Loucy (cell line): ENCODE data around the gene DEPDC4.
"Not testable (repeated sequence)": the region's sequence is repeated elsewhere in the genome, so short reads cannot be mapped to it uniquely, and the experiment has no call there.

Experiments
- H2AFZ ChIP-seq: fragments of 200-600 bp; sonication (generic); 2 replicates; pipeline ENCODE4 v1.6.0; 2016; ENCODE audit warnings: antibody characterized with exemption, mild to moderate bottlenecking, low read length, moderate library complexity
- H3F3A ChIP-seq: fragments of 200-600 bp; 2 replicates; pipeline ENCODE4 v1.6.0; 2016; ENCODE audit warnings: antibody characterized with exemption, low read depth, mild to moderate bottlenecking
- H3K27me3 ChIP-seq: fragments of 200-600 bp; sonication (generic); 2 replicates; pipeline ENCODE4 v1.6.1; 2014; ENCODE audit warnings: low read length, mild to moderate bottlenecking; ENCODE audit not compliant: insufficient read depth, poor library complexity, severe bottlenecking
- H3K36me3 ChIP-seq: fragments of 200-600 bp; sonication (generic); 2 replicates; pipeline ENCODE4 v1.6.1; 2016; ENCODE audit warnings: low read length; ENCODE audit not compliant: insufficient read depth
- H3K4me1 ChIP-seq: fragments of 200-600 bp; sonication (generic); 2 replicates; pipeline ENCODE4 v1.5.1; 2014; ENCODE audit warnings: low read length, mild to moderate bottlenecking; ENCODE audit not compliant: insufficient read depth, poor library complexity, severe bottlenecking
- H3K4me2 ChIP-seq: fragments of 200-600 bp; sonication (generic); 2 replicates; pipeline ENCODE4 v1.6.0; 2014; ENCODE audit warnings: antibody characterized with exemption, low read length, low read depth, mild to moderate bottlenecking; ENCODE audit not compliant: poor library complexity, severe bottlenecking
- H3K4me3 ChIP-seq: fragments of 200-600 bp; sonication (generic); 2 replicates; pipeline ENCODE4 v1.5.1; 2014; ENCODE audit warnings: low read length, mild to moderate bottlenecking, mixed read lengths; ENCODE audit not compliant: poor library complexity, severe bottlenecking
- H3K79me2 ChIP-seq: fragments of 200-600 bp; sonication (generic); 2 replicates; pipeline ENCODE4 v1.6.1; 2014; ENCODE audit warnings: low read length; ENCODE audit not compliant: insufficient read depth
- H3K9ac ChIP-seq: fragments of 200-600 bp; sonication (generic); 2 replicates; pipeline ENCODE4 v1.6.0; 2014; ENCODE audit warnings: mild to moderate bottlenecking, low read depth, low read length, moderate library complexity; ENCODE audit not compliant: poor library complexity, severe bottlenecking
- H3K9me2 ChIP-seq: fragments of 200-600 bp; sonication (generic); replicated peaks from 2 replicates; pipeline ENCODE4 v1.6.1; 2016; ENCODE audit warnings: low read depth, low read length, mixed read lengths
- H3K9me3 ChIP-seq: fragments of 200-600 bp; sonication (generic); 2 replicates; pipeline ENCODE4 v1.6.1; 2014; ENCODE audit warnings: mild to moderate bottlenecking, antibody characterized with exemption, low read length, low read depth; ENCODE audit not compliant: insufficient read depth
- H4K20me1 ChIP-seq: fragments of 200-600 bp; sonication (generic); 2 replicates; pipeline ENCODE4 v1.6.0; 2014; ENCODE audit warnings: antibody characterized with exemption, low read length, mild to moderate bottlenecking; ENCODE audit not compliant: insufficient read depth, poor library complexity, severe bottlenecking
- CTCF ChIP-seq: fragments of 200-600 bp; sonication (generic); conservative IDR thresholded peaks from 2 replicates; pipeline ENCODE4 v1.5.1; 2014; ENCODE audit warnings: mild to moderate bottlenecking, antibody characterized with exemption, low read length
- EZH2phosphoT487 ChIP-seq: fragments of 200-600 bp; IDR thresholded peaks from 2 replicates; pipeline ENCODE4 v1.6.1; 2018; ENCODE audit warnings: antibody characterized with exemption, mild to moderate bottlenecking, moderate library complexity, borderline replicate concordance

The DEPDC4 gene

GRCh38 chr12:100266835-100267602 lies at the start of gene DEPDC4, which contains the start of gene SCYL2:
DEPDC4 (minus strand) TSS chr12:100267079; CDS start chr12:100267076, 3 bp downstream.
SCYL2 (plus strand) TSS chr12:100267177; CDS start chr12:100282971, 15,794 bp downstream.
- Histone ChIP-seq H3K4me1 (peaks cover 44% of the 10 kb centered on the region), H4K20me1 (peaks cover 42% of the 10 kb centered on the region), H3K9ac (peak within 1 kb of the TSS; percentile 94), H3K4me3 (peak within 1 kb of the TSS; percentile 99), H3F3A (no peaks in the 10 kb centered on the region), H3K9me3 (no peaks in the 10 kb centered on the region), H3K79me2 (peaks cover 48% of the 10 kb centered on the region), H3K27me3 (no peaks in the 10 kb centered on the region), H2AFZ (peak within 1 kb of the TSS; percentile 97), H3K36me3 (no peaks in the 10 kb centered on the region), H3K4me2 (peak within 1 kb of the TSS; percentile 81), H3K9me2 (no peaks in the 10 kb centered on the region)
- no peak for TF ChIP-seq EZH2phosphoT487
- no peak for TF ChIP-seq CTCF

- no peak overlapping the region for H3K9ac ChIP-seq
- no peaks in the 10 kb centered on the region for H3F3A ChIP-seq
- H3K4me1 ChIP-seq: no peaks in the 10 kb centered on the region
- no peaks in the 10 kb centered on the region for H3K9me3 ChIP-seq
- no peaks in the 10 kb centered on the region for H3K27me3 ChIP-seq
- H2AFZ ChIP-seq: no peak overlapping the region
- H3K36me3 ChIP-seq: peaks cover 30% of the 10 kb centered on the region; the same call in 1 of the 2 replicates
- no peaks in the 10 kb centered on the region for H3K9me2 ChIP-seq
- no peaks in the 10 kb centered on the region for H4K20me1 ChIP-seq
- TF ChIP-seq EZH2phosphoT487 (no peak), CTCF (no peak)
- H3K79me2 ChIP-seq: no peaks in the 10 kb centered on the region
- H3K4me3 ChIP-seq: no peak overlapping the region
- H3K4me2 ChIP-seq: no peak overlapping the region
Observed at GRCh38 chr12:100311317-100311716, 44.4 kb upstream of the DEPDC4 start.

DNA sequence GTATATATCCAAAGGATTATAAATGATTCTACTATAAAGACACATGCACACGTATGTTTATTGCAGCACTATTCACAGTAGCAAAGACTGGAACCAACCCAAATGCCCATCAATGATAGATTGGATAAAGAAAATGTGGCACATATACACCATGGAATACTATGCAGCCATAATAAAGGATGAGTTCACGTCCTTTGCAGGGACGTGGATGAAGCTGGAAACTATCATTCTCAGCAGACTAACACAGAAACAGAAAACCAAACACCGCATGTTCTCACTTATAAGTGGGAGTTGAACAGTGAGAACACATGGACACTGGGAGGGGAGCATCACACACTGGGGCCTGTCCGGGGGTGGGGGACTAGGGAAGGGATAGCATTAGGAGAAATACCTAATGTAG lies 41.3 kb upstream of the DEPDC4 start:
- not testable (repeated sequence) for H2AFZ ChIP-seq, H3K4me2 ChIP-seq, H3K9ac ChIP-seq, H3K4me3 ChIP-seq, H3K27me3 ChIP-seq, H3K79me2 ChIP-seq, H3K9me2 ChIP-seq, H4K20me1 ChIP-seq, H3K4me1 ChIP-seq, H3K9me3 ChIP-seq, H3F3A ChIP-seq
- peaks cover 28% of the 10 kb centered on the region; the same call in 1 of the 2 replicates for H3K36me3 ChIP-seq

GRCh38 chr12:100304334-100304733 lies 37.5 kb upstream of the DEPDC4 start:
- not testable (repeated sequence) for H4K20me1 ChIP-seq, H3K4me3 ChIP-seq, H3K9me3 ChIP-seq, H3K9me2 ChIP-seq, H2AFZ ChIP-seq, H3K9ac ChIP-seq, H3K27me3 ChIP-seq, H3K4me2 ChIP-seq, H3K4me1 ChIP-seq, H3K79me2 ChIP-seq, H3F3A ChIP-seq
- H3K36me3 ChIP-seq: peaks cover 40% of the 10 kb centered on the region; the same call in 1 of the 2 replicates
